HL-60/S4 treated with retinoic acid at 250 ng/mL for 4 days and 3 days (cell line): ENCODE data around the gene RNF128.

Experiments
- in situ Hi-C: fragments of 300-500 bp; cut with MboI; formaldehyde crosslinking; loops from 2 replicates; pipeline ENCODE4 v1.7.0; 2022; ENCODE audit warnings: low sequenced_read_pairs

RNF128 gene

GRCh38 chrX:106726485-106727437 lies at the start of gene RNF128:
Gene RNF128, plus strand, starts transcription at chrX:106726701. Its CDS starts 213 bp downstream, at chrX:106726914.
- in situ Hi-C loops: no loop called here

GRCh38 chrX:106680716-106681115 lies 45.8 kb upstream of the RNF128 start:
- in situ Hi-C loops: no loop called here

- in situ Hi-C loops: no loop called here
Measured at GRCh38 chrX:106684207-106684606, 42.3 kb upstream of the RNF128 start.

- in situ Hi-C loops: no loop called here
Measured at GRCh38 chrX:106692425-106693065, 34.0 kb upstream of the RNF128 start.

GRCh38 chrX:106696502-106696901 lies 30.0 kb upstream of the RNF128 start:
- in situ Hi-C loops: no loop called here

- in situ Hi-C loops: no loop called here
Measured at GRCh38 chrX:106698693-106699092, 27.8 kb upstream of the RNF128 start.

GRCh38 chrX:106702636-106703035 lies 23.9 kb upstream of the RNF128 start:
- in situ Hi-C loops: no loop called here

- in situ Hi-C loops: no loop called here
Measured at GRCh38 chrX:106706466-106706865, 20.0 kb upstream of the RNF128 start.

- in situ Hi-C loops: no loop called here
Measured at GRCh38 chrX:106707771-106708454, 18.6 kb upstream of the RNF128 start.

GRCh38 chrX:106710771-106711170 lies 15.7 kb upstream of the RNF128 start:
- in situ Hi-C loops: no loop called here

- in situ Hi-C loops: no loop called here
Measured at GRCh38 chrX:106711375-106711774, 15.1 kb upstream of the RNF128 start.

GRCh38 chrX:106716004-106716403 lies 10.5 kb upstream of the RNF128 start:
- in situ Hi-C loops: no loop called here

GRCh38 chrX:106716463-106716862 lies 10.0 kb upstream of the RNF128 start:
- in situ Hi-C loops: no loop called here

- in situ Hi-C loops: no loop called here
Measured at GRCh38 chrX:106718709-106719108, 7.8 kb upstream of the RNF128 start.

- in situ Hi-C loops: no loop called here
Measured at GRCh38 chrX:106725931-106726330, 570 bp upstream of the RNF128 start.

- in situ Hi-C loops: no loop called here
Measured at GRCh38 chrX:106728337-106728736, 1.8 kb downstream of the RNF128 start.

- in situ Hi-C loops: no loop called here
Measured at GRCh38 chrX:106730401-106730800, 3.9 kb downstream of the RNF128 start.

GRCh38 chrX:106731590-106731989 lies 5.1 kb downstream of the RNF128 start:
- in situ Hi-C loops: no loop called here

- in situ Hi-C loops: no loop called here
Measured at GRCh38 chrX:106734827-106735226, 8.3 kb downstream of the RNF128 start.

- in situ Hi-C loops: no loop called here
Measured at GRCh38 chrX:106740193-106740780, 13.8 kb downstream of the RNF128 start.

GRCh38 chrX:106742193-106742592 lies 15.7 kb downstream of the RNF128 start:
- in situ Hi-C loops: no loop called here
